Activated CD4-positive, alpha-beta T cell treated with anti-CD3 and anti-CD28 coated beads, Interleukin-10, Interleukin-2, amounts not matched to agents 100 ng/mL and 50 ng/mL, durations not matched to agents 16 hours and 8 hours (primary cell): ENCODE results near the gene ATP5F1C.
"Not testable (repeated sequence)": the region's sequence is repeated elsewhere in the genome, so short reads cannot be mapped to it uniquely, and the experiment has no call there.

Experiments
- DNase-seq: peaks from one replicate; pipeline ENCODE4 v3.0.0-alpha.2; 2020

ATP5F1C gene

DNA sequence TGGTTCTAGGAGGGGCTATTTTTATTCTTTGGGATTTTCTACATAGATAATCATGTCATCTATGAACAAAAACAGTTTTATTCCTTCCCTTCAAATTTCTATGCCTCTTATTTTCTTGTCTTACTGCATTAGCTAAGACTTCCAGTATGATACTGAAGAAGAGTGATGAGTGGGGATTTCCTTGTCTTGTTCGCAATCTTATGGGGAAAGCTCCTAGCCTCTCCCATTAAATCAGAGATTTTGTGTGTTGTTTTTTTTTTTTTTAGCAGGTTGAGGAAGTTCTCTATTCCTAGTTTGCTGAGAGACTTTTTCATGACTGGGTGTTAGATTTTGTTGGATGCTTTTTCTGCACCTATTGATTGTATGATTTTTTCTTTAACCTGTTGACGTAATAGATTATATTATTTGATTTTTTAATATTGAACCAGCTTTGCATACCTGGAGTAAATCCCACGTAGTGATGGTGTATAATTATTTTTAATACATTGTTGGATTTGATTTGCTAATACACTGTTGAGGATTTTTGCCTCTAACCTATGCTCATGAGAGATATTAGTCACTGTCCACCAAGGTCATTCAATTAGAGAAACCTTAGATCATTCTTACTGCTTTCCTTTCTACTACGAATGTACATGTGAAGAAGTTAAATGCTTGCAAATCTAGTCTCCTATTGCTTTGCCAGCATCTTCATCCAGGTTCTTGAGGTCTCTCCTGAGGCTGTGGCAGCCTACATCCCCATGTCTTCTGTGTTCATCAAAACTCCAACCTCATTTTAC, 6.5 kb downstream of the ATP5F1C start:
- no peak for DNase-seq

DNA sequence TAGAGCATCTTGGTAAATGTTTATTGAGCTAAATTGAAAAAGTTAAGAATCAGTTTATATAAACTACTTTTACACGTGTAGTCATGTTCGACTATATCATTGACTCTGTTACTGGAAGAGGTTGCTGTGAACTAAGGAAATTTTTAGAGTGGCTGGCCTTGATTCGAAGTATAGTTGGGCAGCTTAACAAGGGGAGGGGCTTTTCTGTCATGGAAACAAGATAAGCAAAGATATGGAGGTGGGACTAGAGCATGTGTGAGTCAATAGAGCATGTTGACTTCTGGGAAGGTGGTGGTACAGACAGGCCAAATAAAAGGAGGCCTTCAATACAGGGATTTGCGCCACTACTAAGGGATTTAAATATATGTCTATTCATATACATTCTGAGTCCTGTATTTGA, 7.6 kb downstream of the ATP5F1C start:
- no peak for DNase-seq

DNA sequence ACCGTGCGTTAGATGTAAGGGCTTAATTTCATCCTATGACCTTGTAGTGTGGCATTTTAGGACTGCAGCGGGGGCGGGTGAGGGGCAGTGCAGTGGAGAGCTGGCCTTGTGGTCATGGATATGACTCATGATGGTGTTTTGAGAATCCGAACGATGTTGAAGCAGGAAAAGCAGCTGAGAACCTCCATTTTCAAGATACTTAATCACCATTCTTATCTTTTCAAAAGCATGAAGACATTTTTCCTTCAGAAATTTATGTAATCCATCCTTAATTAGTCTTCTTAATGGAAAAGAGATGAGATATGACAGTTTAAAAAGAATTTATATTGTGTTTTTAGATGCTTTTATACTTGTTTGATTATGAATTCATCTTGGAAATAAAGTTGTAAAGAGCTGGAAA, 9.6 kb downstream of the ATP5F1C start:
- DNase-seq: peak; percentile 49

- DNase-seq: no peak
Observed at GRCh38 chr10:7802606-7803005, 14.6 kb downstream of the ATP5F1C start.

GRCh38 chr10:7804216-7804615, 16.2 kb downstream of the ATP5F1C start:
- no peak for DNase-seq

GRCh38 chr10:7804741-7805140, 16.8 kb downstream of the ATP5F1C start:
- DNase-seq: no peak

DNA sequence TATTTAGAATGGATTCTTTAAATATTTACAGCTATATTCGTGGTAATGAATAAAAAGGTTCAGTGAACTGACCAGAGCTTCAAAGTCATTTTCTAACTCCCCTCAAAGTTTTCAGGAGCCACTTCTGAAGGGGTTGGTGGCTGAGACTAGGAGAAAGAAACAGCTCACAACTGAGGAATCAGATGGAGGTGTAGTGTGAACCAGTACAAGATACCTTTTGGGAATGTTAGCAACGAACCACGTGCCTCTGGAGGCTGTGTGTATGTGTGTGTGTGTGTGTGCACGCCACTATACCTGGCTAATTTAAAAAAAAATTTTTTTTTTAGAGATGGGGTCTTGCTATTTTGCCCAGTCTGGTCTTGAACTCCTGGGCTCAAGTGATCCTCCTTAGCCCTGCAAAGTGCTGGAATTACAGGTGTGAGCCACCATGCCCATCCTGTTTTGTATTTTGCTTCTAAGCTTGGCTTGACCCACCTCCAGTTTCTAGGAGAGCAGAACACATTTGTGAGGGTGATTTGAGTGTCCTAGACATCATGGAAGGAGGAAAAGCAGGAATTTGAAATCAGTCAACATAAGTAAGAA, 20.8 kb downstream of the ATP5F1C start:
- DNase-seq: no peak

GRCh38 chr10:7810443-7810842, 22.5 kb downstream of the ATP5F1C start:
- no peak for DNase-seq

GRCh38 chr10:7811000-7811399, 23.0 kb downstream of the ATP5F1C start:
- no peak for DNase-seq

GRCh38 chr10:7811743-7812142, 23.8 kb downstream of the ATP5F1C start:
- DNase-seq: not testable (repeated sequence)

DNA sequence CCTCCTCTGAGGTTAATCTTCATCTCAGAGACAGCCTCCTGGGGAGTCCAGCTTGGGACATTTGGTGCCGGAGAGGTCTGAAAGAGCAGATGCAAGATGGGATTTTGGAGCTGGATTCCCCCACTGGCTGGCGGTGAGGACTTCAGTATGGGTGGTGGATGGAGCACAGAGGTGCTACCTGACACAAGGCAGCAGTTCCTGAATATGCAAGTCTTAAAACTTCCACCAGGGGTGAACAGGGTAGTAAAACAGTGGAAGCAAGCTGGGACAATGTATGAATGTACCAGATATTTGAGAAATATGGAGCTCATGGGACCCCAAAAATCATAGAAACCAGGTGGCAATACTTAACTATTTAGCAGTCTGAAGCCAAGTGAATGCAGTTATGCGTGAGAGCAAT, 25.5 kb downstream of the ATP5F1C start:
- DNase-seq: no peak

- DNase-seq: no peak
Observed at GRCh38 chr10:7817576-7817975, 29.6 kb downstream of the ATP5F1C start.

GRCh38 chr10:7817984-7818294, 30.0 kb downstream of the ATP5F1C start:
- no peak for DNase-seq

- DNase-seq: peak; percentile 94
Observed at GRCh38 chr10:7818295-7819120, 30.5 kb downstream of the ATP5F1C start, which contains the start of gene TAF3. Gene TAF3, plus strand, starts transcription at chr10:7818505. Its CDS starts 205 bp downstream, at chr10:7818710.

DNA sequence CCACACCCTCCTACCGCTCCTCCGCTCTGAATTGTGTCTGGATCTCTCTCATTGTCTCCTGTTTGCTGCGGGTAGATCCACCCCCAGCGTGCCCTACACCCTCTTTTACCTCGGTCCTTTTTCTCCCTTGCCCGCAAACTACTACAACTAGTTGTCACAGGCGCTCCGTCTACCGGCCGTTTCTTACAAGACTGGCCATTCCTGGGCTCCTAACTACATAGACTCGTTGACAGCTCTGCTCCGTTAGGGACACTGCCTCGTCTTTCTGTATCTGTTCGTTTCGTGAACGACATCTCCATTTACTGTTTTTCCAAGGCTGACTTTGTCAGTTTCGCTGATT, 31.1 kb downstream of the ATP5F1C start:
- peak; percentile 43 for DNase-seq

DNA sequence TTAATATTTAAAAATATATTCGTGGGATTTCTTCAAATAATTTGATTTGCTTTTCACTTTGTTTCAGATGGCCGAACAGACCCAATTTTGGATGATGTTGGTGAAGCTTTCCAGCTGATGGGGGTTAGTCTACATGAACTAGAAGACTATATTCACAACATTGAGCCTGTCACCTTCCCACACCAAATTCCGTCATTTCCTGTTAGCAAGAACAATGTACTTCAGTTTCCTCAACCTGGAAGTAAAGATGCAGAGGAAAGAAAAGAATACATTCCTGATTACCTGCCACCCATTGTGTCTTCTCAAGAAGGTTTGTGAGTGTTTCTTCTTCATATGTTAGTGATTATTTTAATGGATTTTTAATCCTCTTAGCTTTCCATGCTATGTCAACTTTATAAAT, 36.3 kb downstream of the ATP5F1C start:
- no peak for DNase-seq

DNA sequence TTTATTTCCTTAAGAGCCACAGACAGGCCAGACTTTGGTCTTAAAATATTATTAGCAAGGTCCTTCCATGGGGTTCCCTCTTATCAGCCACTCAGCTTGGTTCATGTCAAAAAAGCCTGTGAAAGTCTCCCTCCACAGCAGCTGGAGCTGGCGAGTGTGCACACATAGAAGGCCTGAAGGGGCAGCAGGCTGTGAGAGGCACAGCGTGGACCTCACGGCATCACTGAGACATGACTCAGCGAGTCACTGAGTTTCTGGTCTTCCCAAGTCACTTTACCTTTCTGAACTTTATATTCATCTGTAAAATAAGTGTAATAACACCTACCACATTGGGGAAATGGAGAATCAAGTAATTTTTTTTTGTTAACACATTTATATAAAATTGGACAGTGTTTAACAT, 39.0 kb downstream of the ATP5F1C start:
- no peak for DNase-seq

GRCh38 chr10:7829289-7829834, 41.4 kb downstream of the ATP5F1C start:
- no peak for DNase-seq

- no peak for DNase-seq
Observed at GRCh38 chr10:7832060-7832459, 44.1 kb downstream of the ATP5F1C start.

GRCh38 chr10:7833210-7833609, 45.2 kb downstream of the ATP5F1C start:
- DNase-seq: no peak

GRCh38 chr10:7834262-7834661, 46.3 kb downstream of the ATP5F1C start:
- no peak for DNase-seq

DNA sequence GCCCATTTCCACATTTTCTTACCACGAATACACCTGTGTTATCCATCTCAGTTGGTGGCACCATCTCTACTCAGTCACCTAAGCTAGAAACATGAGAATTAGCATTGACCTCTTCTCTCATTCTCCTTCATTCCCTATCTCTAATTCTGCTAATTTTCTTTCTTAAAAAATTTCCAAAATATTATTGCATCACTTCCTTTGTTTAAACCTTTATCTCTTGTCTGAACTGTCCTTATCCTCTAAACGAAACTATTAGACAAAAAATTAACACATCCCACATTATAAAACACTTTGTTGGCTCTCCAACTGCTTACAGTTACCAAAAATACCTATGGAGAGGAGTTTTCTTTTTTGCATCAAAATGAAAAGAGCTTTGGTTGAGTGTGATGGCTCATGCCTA, 48.6 kb downstream of the ATP5F1C start:
- no peak for DNase-seq

DNA sequence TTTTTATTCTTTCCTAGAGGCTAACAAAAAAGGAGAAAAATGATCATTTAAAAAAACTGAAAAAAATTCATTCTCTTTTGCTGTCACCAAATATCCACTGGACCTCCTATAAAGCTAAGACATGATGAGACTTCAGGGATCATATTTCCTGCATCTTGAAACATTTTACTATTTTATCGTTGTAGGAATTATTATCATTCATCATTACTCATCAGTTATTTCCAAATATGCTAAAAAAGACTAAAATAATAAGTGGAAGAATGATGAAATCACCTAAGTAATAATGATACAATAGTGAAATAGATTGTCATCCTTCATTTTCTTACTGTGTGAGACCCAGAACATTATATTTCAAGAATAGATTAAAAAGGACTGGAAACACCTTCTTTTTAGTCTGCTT, 58.6 kb downstream of the ATP5F1C start:
- DNase-seq: no peak
